Measurements from ENCODE around the gene SARDH.

GRCh38 chr9:133705576-133705975, 32.6 kb downstream of the SARDH start:
- TF ChIP-seq CTCF (IDR thresholded peaks at IDR 0.05): no peak
- no peak for TF ChIP-seq POLR2A (IDR thresholded peaks at IDR 0.05)
